GM12874 (cell line): ENCODE data around the gene SARS2.

ENCODE experiments used
- TF ChIP-seq, protein P1 (sequence below): IDR thresholded peaks from 2 replicates; pipeline ENCODE4 v1.5.1; 2011; ENCODE audit warnings: low read depth, mild to moderate bottlenecking, control low read depth, low read length, moderate library complexity; ENCODE audit not compliant: insufficient read depth

SARS2 gene

DNA sequence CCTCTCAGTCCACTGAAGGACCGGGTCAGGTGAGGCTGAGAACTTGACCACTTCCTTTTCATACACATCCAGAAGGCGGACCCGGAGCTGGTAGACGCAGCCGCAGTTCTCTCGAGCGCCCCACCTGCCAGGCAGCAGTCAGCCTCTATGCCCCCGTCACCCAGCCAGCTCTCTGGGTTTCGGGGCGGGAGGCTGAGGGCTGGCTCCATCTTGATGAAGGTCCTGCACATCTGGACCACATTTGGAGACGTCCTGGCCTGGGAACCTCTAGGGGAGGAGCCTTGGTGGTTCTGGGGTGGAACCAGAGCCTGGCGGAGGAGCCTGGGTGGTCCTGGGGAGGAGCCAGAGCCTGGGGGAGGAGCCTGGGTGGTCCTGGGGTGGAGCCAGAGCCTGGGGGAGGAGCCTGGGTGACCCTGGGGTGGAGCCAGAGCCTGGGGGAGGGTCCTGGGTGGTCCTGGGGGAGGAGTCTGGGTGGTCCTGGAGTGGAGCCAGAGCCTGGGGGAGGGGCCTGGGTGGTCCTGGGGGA lies 14.5 kb upstream of the SARS2 start:
- TF ChIP-seq, protein P1, sequence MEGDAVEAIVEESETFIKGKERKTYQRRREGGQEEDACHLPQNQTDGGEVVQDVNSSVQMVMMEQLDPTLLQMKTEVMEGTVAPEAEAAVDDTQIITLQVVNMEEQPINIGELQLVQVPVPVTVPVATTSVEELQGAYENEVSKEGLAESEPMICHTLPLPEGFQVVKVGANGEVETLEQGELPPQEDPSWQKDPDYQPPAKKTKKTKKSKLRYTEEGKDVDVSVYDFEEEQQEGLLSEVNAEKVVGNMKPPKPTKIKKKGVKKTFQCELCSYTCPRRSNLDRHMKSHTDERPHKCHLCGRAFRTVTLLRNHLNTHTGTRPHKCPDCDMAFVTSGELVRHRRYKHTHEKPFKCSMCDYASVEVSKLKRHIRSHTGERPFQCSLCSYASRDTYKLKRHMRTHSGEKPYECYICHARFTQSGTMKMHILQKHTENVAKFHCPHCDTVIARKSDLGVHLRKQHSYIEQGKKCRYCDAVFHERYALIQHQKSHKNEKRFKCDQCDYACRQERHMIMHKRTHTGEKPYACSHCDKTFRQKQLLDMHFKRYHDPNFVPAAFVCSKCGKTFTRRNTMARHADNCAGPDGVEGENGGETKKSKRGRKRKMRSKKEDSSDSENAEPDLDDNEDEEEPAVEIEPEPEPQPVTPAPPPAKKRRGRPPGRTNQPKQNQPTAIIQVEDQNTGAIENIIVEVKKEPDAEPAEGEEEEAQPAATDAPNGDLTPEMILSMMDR = no peak

DNA sequence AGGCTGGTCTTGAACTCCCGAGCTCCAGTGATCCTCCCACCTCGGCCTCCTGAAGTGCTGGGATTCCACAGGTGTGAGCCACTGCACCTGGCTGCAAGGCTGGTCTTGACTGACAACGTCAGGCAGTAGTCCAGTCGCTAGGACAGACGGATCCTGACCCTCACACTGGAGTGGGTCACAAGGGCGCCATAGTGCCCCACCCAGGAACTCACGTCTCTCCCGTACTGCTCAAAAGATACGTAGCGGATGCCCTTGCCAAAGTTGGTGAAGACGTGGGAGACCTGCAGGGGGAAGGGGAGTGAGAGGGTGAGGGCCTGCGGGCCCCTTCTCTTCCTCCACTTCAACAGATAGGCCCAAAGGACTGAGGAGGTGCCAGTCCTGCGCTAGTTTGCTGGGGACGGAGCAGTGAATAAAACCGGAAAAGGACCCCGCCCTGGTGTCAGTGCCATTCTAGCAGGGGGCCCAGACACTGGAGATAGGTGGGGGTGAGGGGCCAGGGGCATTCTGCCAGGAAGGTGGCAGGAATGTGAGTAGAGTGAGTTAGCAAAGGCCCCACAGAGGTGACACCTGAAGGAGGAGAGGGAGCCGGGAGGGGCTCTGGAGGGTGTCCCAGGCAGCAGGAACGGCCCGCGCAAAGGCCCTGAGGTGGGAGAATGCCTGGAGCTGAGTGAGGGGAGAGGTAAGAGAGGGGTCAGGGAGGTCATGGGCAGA lies 12.1 kb upstream of the SARS2 start:
- TF ChIP-seq, protein P1 = no peak

DNA sequence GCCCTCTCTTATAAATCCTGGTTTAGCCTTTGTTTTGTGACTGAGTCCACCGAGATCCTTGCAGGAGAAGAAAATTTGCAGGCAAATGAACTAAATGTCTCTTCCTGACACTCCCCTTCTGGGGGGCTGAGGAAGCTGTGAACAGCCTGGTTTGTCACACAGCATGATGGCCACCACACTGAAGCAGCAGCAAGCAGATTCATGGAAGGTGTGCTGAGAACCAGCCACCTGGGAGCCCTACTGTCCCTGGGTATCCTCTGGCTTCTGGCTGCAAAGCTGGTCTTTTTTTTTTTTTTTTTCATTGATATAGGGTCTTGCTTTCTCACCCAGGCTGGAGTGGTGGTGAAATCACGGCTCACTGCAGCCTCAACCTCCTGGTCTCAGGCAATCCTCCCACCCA lies 11.4 kb upstream of the SARS2 start:
- TF ChIP-seq, protein P1 = no peak

DNA sequence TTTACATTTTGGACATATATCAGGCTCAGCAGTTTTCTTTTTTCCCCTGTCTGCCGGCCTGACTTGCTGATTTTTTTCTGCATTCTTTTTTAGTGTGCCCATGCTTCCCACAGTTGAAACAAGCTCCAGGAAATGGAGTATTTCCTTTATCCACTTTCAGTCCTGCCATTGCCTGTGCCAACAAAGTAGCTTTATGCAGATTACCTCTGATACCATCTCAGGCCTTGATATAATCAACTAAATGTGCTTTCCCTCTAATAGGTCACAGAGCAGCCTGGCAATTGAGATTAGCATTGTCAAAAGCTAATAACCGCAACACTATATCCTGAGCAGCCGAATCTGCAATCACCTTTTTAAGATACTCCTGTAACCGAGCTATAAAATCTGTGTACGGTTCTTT lies 9.4 kb upstream of the SARS2 start:
- TF ChIP-seq, protein P1 = no peak

DNA sequence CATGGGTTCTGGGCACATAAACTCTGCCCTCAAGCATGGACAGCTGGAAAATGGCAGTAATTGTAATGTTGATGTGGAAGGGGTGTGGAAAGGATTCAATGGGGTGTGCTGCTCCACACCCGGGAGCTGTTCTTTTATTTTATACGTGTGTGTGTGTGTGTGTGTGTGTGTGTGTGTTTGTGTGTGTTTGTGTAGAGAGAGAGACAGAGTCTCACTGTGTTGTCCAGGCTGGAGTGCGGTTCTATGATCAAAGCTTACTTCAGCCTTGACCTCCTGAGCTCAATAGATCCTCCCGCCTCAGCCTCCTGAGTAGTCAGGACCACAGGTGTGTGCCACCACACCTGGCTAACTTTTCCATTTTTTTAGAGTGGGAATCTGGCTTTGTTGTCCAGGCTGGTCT lies 3.0 kb upstream of the SARS2 start:
- TF ChIP-seq, protein P1 = no peak

DNA sequence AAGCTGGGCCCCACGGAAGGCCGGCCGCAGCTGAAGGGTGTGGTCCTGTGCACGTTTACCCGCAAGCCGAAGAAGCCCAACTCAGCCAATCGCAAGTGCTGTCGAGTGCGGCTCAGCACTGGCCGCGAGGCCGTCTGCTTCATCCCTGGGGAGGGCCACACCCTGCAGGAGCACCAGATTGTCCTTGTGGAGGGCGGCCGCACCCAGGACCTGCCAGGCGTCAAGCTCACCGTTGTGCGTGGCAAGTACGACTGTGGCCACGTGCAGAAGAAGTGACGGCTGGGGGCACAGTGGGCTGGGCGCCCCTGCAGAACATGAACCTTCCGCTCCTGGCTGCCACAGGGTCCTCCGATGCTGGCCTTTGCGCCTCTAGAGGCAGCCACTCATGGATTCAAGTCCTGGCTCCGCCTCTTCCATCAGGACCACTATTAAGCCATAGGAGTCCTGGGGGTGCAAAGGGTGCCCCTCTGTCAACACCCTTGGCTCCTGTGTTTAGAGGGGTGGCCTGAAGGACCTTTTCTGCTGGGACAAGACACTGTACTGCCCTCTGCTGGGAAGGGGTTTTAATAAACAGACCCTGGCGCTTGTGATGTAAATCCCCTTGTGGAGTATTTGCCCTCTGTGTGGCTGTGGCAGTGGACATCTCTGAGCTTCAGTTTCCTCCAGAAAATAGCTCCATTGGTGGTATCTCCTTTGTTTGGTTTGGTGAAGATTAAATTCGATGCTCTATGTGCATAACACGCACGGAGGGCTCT lies 2.0 kb upstream of the SARS2 start:
- TF ChIP-seq, protein P1 = peak; percentile 47

DNA sequence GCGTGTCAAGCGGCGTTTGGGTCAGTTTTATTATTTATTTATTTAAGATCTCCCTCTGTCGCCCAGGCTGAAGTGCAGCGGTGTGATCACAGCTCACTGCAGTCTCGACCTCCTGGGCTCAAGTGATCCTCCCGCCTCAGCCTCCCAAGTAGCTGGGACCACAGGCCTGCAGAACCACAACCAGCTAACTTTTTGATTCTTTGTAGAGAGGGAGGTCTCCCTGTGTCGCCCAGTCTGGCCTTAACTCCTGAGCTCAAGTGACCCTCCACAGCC lies 894 bp upstream of the SARS2 start:
- TF ChIP-seq, protein P1 = no peak
